Activated CD4-positive, alpha-beta memory T cell treated with anti-CD3 and anti-CD28 coated beads, Interleukin-2, amount 10 ng/mL, durations not matched to agents 7 days and 5 days (primary cell): ENCODE data around the gene MANSC4. TPM values are rescaled to one million over a fixed set of nuclear protein-coding genes. Genes with fewer than 3 reads are reported as not detected.
A peak's percentile ranks its signal among the peaks of the same experiment; 100 is the strongest.

ENCODE experiments used
- CTCF ChIA-PET: fragments of 350-600 bp; sonication (Branson Sonifier 250); formaldehyde crosslinking; loops from one replicate; lab custom pipeline; 2021; ENCODE audit warnings: antibody characterized with exemption, inconsistent platforms; lab: Charles Lee
- POLR2A ChIA-PET: fragments of 350-600 bp; sonication (Branson Sonifier 250); formaldehyde crosslinking; loops from one replicate; lab custom pipeline; 2021; ENCODE audit warnings: antibody characterized with exemption; lab: Charles Lee
- DNase-seq: peaks from one replicate; pipeline ENCODE4 v3.0.0-alpha.2; 2020
- H3K27ac Mint-ChIP-seq: one replicate; pipeline ENCODE4 v1.8.0; 2021; ENCODE audit warnings: mild to moderate bottlenecking, mixed read lengths
- H3K27me3 Mint-ChIP-seq: one replicate; pipeline ENCODE4 v1.8.0; 2021; ENCODE audit warnings: mixed read lengths
- H3K36me3 Mint-ChIP-seq: one replicate; pipeline ENCODE4 v1.8.0; 2021; ENCODE audit warnings: low read depth, mixed read lengths
- H3K4me1 Mint-ChIP-seq: one replicate; pipeline ENCODE4 v1.8.0; 2021; ENCODE audit warnings: mixed read lengths
- H3K4me3 Mint-ChIP-seq: one replicate; pipeline ENCODE4 v1.8.0; 2021; ENCODE audit warnings: mild to moderate bottlenecking, mixed read lengths
- H3K9me3 Mint-ChIP-seq: one replicate; pipeline ENCODE4 v1.8.0; 2021; ENCODE audit warnings: mixed read lengths
- total RNA-seq, 2 experiments: library from RNA; stranded (reverse); gene quantifications; one replicate each; pipeline ENCODE4 v1.2.3, GENCODE V29; 2021

Gene MANSC4
- total RNA-seq, 2 experiments from 2014 or later, result not detected

GRCh38 chr12:27794818-27795584, 15.0 kb upstream of the MANSC4 start:
- no peak overlapping the region for H3K27ac Mint-ChIP-seq
- POLR2A ChIA-PET, result interaction anchor here (1.0 kb wide), 1 partner anchor 17 kb away, joined by 4 read pairs; no protein-coding TSS in a partner anchor

GRCh38 chr12:27790179-27790578, 10.1 kb upstream of the MANSC4 start:
- ChIA-PET POLR2A (no interaction called here), CTCF (interaction anchor here (0.5 kb wide), 1 partner anchor 210 kb away, joined by 3 read pairs; no protein-coding TSS in a partner anchor)
- no peak overlapping the region for H3K4me3 Mint-ChIP-seq

More at GRCh38 chr12:27794818-27795584, 15.0 kb upstream of the MANSC4 start:
- Mint-ChIP-seq H3K4me3 (no peak overlapping the region), H3K36me3 (peaks cover 33% of the 10 kb centered on the region), H3K4me1 (peaks cover 6% of the 10 kb centered on the region), H3K27me3 (no peaks in the 10 kb centered on the region), H3K9me3 (no peaks in the 10 kb centered on the region)
- no peak for DNase-seq
- CTCF ChIA-PET, result no interaction called here

GRCh38 chr12:27787559-27787958, 7.5 kb upstream of the MANSC4 start:
- no peak overlapping the region for H3K4me3 Mint-ChIP-seq
- H3K9me3 Mint-ChIP-seq, result no peaks in the 10 kb centered on the region
- POLR2A ChIA-PET, result interaction anchor here (1.9 kb wide), 1 partner anchor 7 kb away, joined by 6 read pairs; the partner anchor contains the start of genes KLHL42 and MANSC4
- H3K27ac Mint-ChIP-seq, result no peak overlapping the region
- H3K36me3 Mint-ChIP-seq, result peaks cover 17% of the 10 kb centered on the region
- H3K27me3 Mint-ChIP-seq, result no peaks in the 10 kb centered on the region
- no peak for DNase-seq
- CTCF ChIA-PET, result interaction anchor here (0.7 to 2.6 kb wide), 3 partner anchors 11 to 765 kb away, joined by 3 to 10 read pairs (median 3); no protein-coding TSS in a partner anchor
- H3K4me1 Mint-ChIP-seq, result peaks cover 18% of the 10 kb centered on the region

More at GRCh38 chr12:27790179-27790578, 10.1 kb upstream of the MANSC4 start:
- H3K27me3 Mint-ChIP-seq, result no peaks in the 10 kb centered on the region
- no peak for DNase-seq
- H3K27ac Mint-ChIP-seq, result no peak overlapping the region
- H3K36me3 Mint-ChIP-seq, result peaks cover 26% of the 10 kb centered on the region
- H3K9me3 Mint-ChIP-seq, result no peaks in the 10 kb centered on the region
- peaks cover 14% of the 10 kb centered on the region for H3K4me1 Mint-ChIP-seq

GRCh38 chr12:27785882-27786570, 6.0 kb upstream of the MANSC4 start:
- H3K36me3 Mint-ChIP-seq, result peaks cover 9% of the 10 kb centered on the region
- H3K27ac Mint-ChIP-seq, result no peak overlapping the region
- H3K4me3 Mint-ChIP-seq, result no peak overlapping the region
- ChIA-PET POLR2A (no interaction called here), CTCF (no interaction called here)
- no peak for DNase-seq
- H3K4me1 Mint-ChIP-seq, result peaks cover 33% of the 10 kb centered on the region
- H3K9me3 Mint-ChIP-seq, result no peaks in the 10 kb centered on the region
- H3K27me3 Mint-ChIP-seq, result no peaks in the 10 kb centered on the region

- POLR2A ChIA-PET, result no interaction called here
- Mint-ChIP-seq H3K9me3 (no peaks in the 10 kb centered on the region), H3K36me3 (peaks cover 6% of the 10 kb centered on the region), H3K27me3 (peaks cover 15% of the 10 kb centered on the region), H3K27ac (no peak overlapping the region), H3K4me1 (peaks cover 42% of the 10 kb centered on the region), H3K4me3 (no peak overlapping the region)
- no peak for DNase-seq
- CTCF ChIA-PET, result no interaction called here
These were observed 2.4 kb upstream of the MANSC4 start for GRCh38 chr12:27782481-27782880.

GRCh38 chr12:27781680-27782079, 1.6 kb upstream of the MANSC4 start:
- Mint-ChIP-seq H3K4me1 (peaks cover 42% of the 10 kb centered on the region), H3K36me3 (peaks cover 6% of the 10 kb centered on the region), H3K4me3 (peak overlapping the region; percentile 80), H3K9me3 (no peaks in the 10 kb centered on the region), H3K27ac (no peak overlapping the region), H3K27me3 (peaks cover 17% of the 10 kb centered on the region)
- CTCF ChIA-PET, result no interaction called here
- POLR2A ChIA-PET, result no interaction called here
- DNase-seq, result no peak

GRCh38 chr12:27780612-27781408, 774 bp upstream of the MANSC4 start:
- ChIA-PET CTCF (interaction anchor here (0.6 to 1.4 kb wide), 6 partner anchors 10 to 215 kb away, joined by 3 to 9 read pairs (median 4); no protein-coding TSS in a partner anchor), POLR2A (interaction anchor here (0.5 to 2.7 kb wide), 12 partner anchors 8 to 71 kb away, joined by 3 to 23 read pairs (median 4); no protein-coding TSS in a partner anchor)
- peak overlapping the region; percentile 54 for H3K27ac Mint-ChIP-seq
- no peaks in the 10 kb centered on the region for H3K9me3 Mint-ChIP-seq
- peaks cover 17% of the 10 kb centered on the region for H3K27me3 Mint-ChIP-seq
- peaks cover 6% of the 10 kb centered on the region for H3K36me3 Mint-ChIP-seq
- peaks cover 36% of the 10 kb centered on the region for H3K4me1 Mint-ChIP-seq
- H3K4me3 Mint-ChIP-seq, result peak overlapping the region; percentile 80
- DNase-seq, result no peak

- ChIA-PET POLR2A (interaction anchor here (0.7 to 2.7 kb wide), 9 partner anchors 9 to 377 kb away, joined by 3 to 23 read pairs (median 5); no protein-coding TSS in a partner anchor), CTCF (interaction anchor here (1.1 to 1.4 kb wide), 5 partner anchors 11 to 161 kb away, joined by 3 to 9 read pairs (median 5); no protein-coding TSS in a partner anchor)
- peaks cover 17% of the 10 kb centered on the region for H3K27me3 Mint-ChIP-seq
- no peaks in the 10 kb centered on the region for H3K9me3 Mint-ChIP-seq
- H3K4me1 Mint-ChIP-seq, result peaks cover 28% of the 10 kb centered on the region
- H3K4me3 Mint-ChIP-seq, result peak overlapping the region; percentile 77
- peaks cover 4% of the 10 kb centered on the region for H3K36me3 Mint-ChIP-seq
- DNase-seq, result no peak
- peak overlapping the region; percentile 27 for H3K27ac Mint-ChIP-seq
These were observed 568 bp downstream of the MANSC4 start for GRCh38 chr12:27779416-27779919.

- peak overlapping the region; percentile 53 for H3K4me3 Mint-ChIP-seq
- ChIA-PET CTCF (no interaction called here), POLR2A (interaction anchor here (2.7 kb wide), 1 partner anchor 45 kb away, joined by 8 read pairs; no protein-coding TSS in a partner anchor)
- peaks cover 26% of the 10 kb centered on the region for H3K4me1 Mint-ChIP-seq
- peaks cover 4% of the 10 kb centered on the region for H3K36me3 Mint-ChIP-seq
- H3K9me3 Mint-ChIP-seq, result no peaks in the 10 kb centered on the region
- peaks cover 18% of the 10 kb centered on the region for H3K27me3 Mint-ChIP-seq
- no peak overlapping the region for H3K27ac Mint-ChIP-seq
- no peak for DNase-seq
These were observed 1.8 kb downstream of the MANSC4 start for GRCh38 chr12:27778206-27778605.

- no peak overlapping the region for H3K4me3 Mint-ChIP-seq
- H3K27ac Mint-ChIP-seq, result no peak overlapping the region
- POLR2A ChIA-PET, result no interaction called here
- peaks cover 20% of the 10 kb centered on the region for H3K27me3 Mint-ChIP-seq
- no peak for DNase-seq
- no peaks in the 10 kb centered on the region for H3K9me3 Mint-ChIP-seq
- no peaks in the 10 kb centered on the region for H3K36me3 Mint-ChIP-seq
- CTCF ChIA-PET, result no interaction called here
- peaks cover 20% of the 10 kb centered on the region for H3K4me1 Mint-ChIP-seq
These were observed 2.9 kb downstream of the MANSC4 start for GRCh38 chr12:27777141-27777540.

- POLR2A ChIA-PET, result no interaction called here
- no peak overlapping the region for H3K27ac Mint-ChIP-seq
- no peaks in the 10 kb centered on the region for H3K9me3 Mint-ChIP-seq
- H3K36me3 Mint-ChIP-seq, result no peaks in the 10 kb centered on the region
- no peak for DNase-seq
- no peak overlapping the region for H3K4me3 Mint-ChIP-seq
- H3K27me3 Mint-ChIP-seq, result peaks cover 12% of the 10 kb centered on the region
- peaks cover 3% of the 10 kb centered on the region for H3K4me1 Mint-ChIP-seq
- CTCF ChIA-PET, result no interaction called here
These were observed 7.5 kb downstream of the MANSC4 start for GRCh38 chr12:27772328-27773049.
